TTC549 (cell line): Measurements from ENCODE around the gene CAMTA1.
"Not testable (repeated sequence)": the region's sequence is repeated elsewhere in the genome, so short reads cannot be mapped to it uniquely, and the experiment has no call there.

Source experiments
- FAIRE-seq: peaks from 2 replicates; lab custom pipeline; 2012; peaks lifted over from hg19 to GRCh38; lab: Jason Lieb, UNC

CAMTA1 gene

GRCh38 chr1:7705048-7705907 is 920.0 kb downstream of the CAMTA1 start:
- no peak for FAIRE-seq

GRCh38 chr1:7705908-7706216 is 920.6 kb downstream of the CAMTA1 start:
- FAIRE-seq, result no peak

GRCh38 chr1:7707527-7707926 is 922.3 kb downstream of the CAMTA1 start:
- FAIRE-seq, result no peak

- FAIRE-seq, result not testable (repeated sequence)
Measured at GRCh38 chr1:7708065-7708464, 922.8 kb downstream of the CAMTA1 start.

GRCh38 chr1:7710859-7711258 is 925.6 kb downstream of the CAMTA1 start:
- FAIRE-seq, result no peak

GRCh38 chr1:7712731-7713323 is 927.6 kb downstream of the CAMTA1 start:
- no peak for FAIRE-seq

- no peak for FAIRE-seq
Measured at GRCh38 chr1:7716506-7716905, 931.3 kb downstream of the CAMTA1 start.

GRCh38 chr1:7717748-7718368 is 932.6 kb downstream of the CAMTA1 start:
- FAIRE-seq, result no peak

GRCh38 chr1:7719468-7720094 is 934.3 kb downstream of the CAMTA1 start:
- FAIRE-seq, result no peak

GRCh38 chr1:7721940-7722669 is 936.9 kb downstream of the CAMTA1 start:
- no peak for FAIRE-seq

GRCh38 chr1:7722670-7723012 is 937.4 kb downstream of the CAMTA1 start:
- FAIRE-seq, result no peak

GRCh38 chr1:7726623-7727022 is 941.4 kb downstream of the CAMTA1 start:
- FAIRE-seq, result no peak

GRCh38 chr1:7727809-7728471 is 942.7 kb downstream of the CAMTA1 start:
- FAIRE-seq, result no peak

GRCh38 chr1:7729761-7730160 is 944.5 kb downstream of the CAMTA1 start:
- FAIRE-seq, result no peak

GRCh38 chr1:7732331-7732730 is 947.1 kb downstream of the CAMTA1 start:
- FAIRE-seq, result no peak

GRCh38 chr1:7733276-7733675 is 948.0 kb downstream of the CAMTA1 start:
- FAIRE-seq, result no peak

- FAIRE-seq, result no peak
Measured at GRCh38 chr1:7738044-7738443, 952.8 kb downstream of the CAMTA1 start.

- no peak for FAIRE-seq
Measured at GRCh38 chr1:7743346-7743745, 958.1 kb downstream of the CAMTA1 start.

- no peak for FAIRE-seq
Measured at GRCh38 chr1:7744882-7745281, 959.6 kb downstream of the CAMTA1 start.

GRCh38 chr1:7745783-7746182 is 960.5 kb downstream of the CAMTA1 start:
- FAIRE-seq, result no peak

GRCh38 chr1:7747605-7748004 is 962.4 kb downstream of the CAMTA1 start:
- no peak for FAIRE-seq

GRCh38 chr1:7749126-7749525 is 963.9 kb downstream of the CAMTA1 start:
- no peak for FAIRE-seq
